SK-N-SH (cell line): ENCODE results near the gene TVP23C. TPM values are rescaled to one million over a fixed set of nuclear protein-coding genes. Genes with fewer than 3 reads are reported as not detected.

Experiments
- CTCF ChIA-PET: fragments of 300-600, 350-600 bp; formaldehyde crosslinking; extraction: SDS; loops from one replicate; lab custom pipeline; 2021; lab: Yijun Ruan, JAX
- POLR2A ChIA-PET: fragments of 350-600 bp; sonication (Branson Sonifier 250); formaldehyde crosslinking; extraction: SDS; loops from one replicate; lab custom pipeline; 2020; ENCODE audit warnings: antibody characterized with exemption, inconsistent platforms; lab: Yijun Ruan, JAX
- DNase-seq: peaks from one replicate; pipeline ENCODE4 v3.0.0; 2012
- H2AFZ ChIP-seq: fragments of 200-600 bp; sonication (generic); 2 replicates; pipeline ENCODE4 v1.8.1; 2016; ENCODE audit warnings: antibody characterized with exemption, mild to moderate bottlenecking, low read depth
- H3F3A ChIP-seq: fragments of 200-600 bp; sonication (generic); replicated peaks from 2 replicates; pipeline ENCODE3; 2016; ENCODE audit warnings: antibody characterized with exemption, mild to moderate bottlenecking; ENCODE audit not compliant: insufficient read depth
- H3K27ac ChIP-seq, 2 experiments: fragments of 200-500 bp in 1 of 2; fragments of 200-600 bp in 1 of 2; sonication (Bioruptor generic) in 1 of 2; sonication (generic), shearing (Covaris generic) in 1 of 2; 2 replicates each; pipeline versions ENCODE4 v1.5.1 to v1.6.1; 2014 to 2016; ENCODE audit warnings: low read depth in 2 of 2, inconsistent platforms in 1 of 2, low read length in 1 of 2, mild to moderate bottlenecking in 1 of 2, mixed read lengths in 1 of 2
- H3K27me3 ChIP-seq: fragments of 200-600 bp; sonication (generic), shearing (Covaris generic); 2 replicates; pipeline ENCODE4 v1.6.1; 2016; ENCODE audit warnings: mixed run types; ENCODE audit not compliant: insufficient read depth
- H3K36me3 ChIP-seq, 2 experiments: fragments of 200-500 bp in 1 of 2; fragments of 200-600 bp in 1 of 2; sonication (Bioruptor generic) in 1 of 2; sonication (generic) in 1 of 2; replicated peaks in 1 of 2; 2 replicates each; pipeline versions ENCODE3 to v1.5.1; 2014 to 2016; ENCODE audit warnings: low read length in 1 of 2, mild to moderate bottlenecking in 1 of 2; ENCODE audit not compliant: insufficient read depth in 2 of 2, control insufficient read depth in 1 of 2
- H3K4me1 ChIP-seq, 2 experiments: fragments of 200-500 bp in 1 of 2; fragments of 200-600 bp in 1 of 2; sonication (Bioruptor generic) in 1 of 2; sonication (generic), shearing (Covaris generic) in 1 of 2; 2 replicates each; pipeline versions ENCODE4 v1.5.1 to v1.6.1; 2014 to 2016; ENCODE audit warnings: low read depth in 1 of 2, low read length in 1 of 2, mixed run types in 1 of 2; ENCODE audit not compliant: insufficient read depth in 2 of 2, control insufficient read depth in 1 of 2
- H3K4me2 ChIP-seq: fragments of 200-600 bp; sonication (generic), shearing (Covaris generic); 2 replicates; pipeline ENCODE4 v1.6.1; 2017; ENCODE audit warnings: mixed run types
- H3K4me3 ChIP-seq, 2 experiments: fragments of 200-500 bp in 1 of 2; fragments of 200-600 bp in 1 of 2; sonication (Bioruptor generic) in 1 of 2; sonication (generic), shearing (Covaris generic) in 1 of 2; 2 replicates each; pipeline versions ENCODE4 v1.5.1 to v1.8.1; 2014 to 2016; ENCODE audit warnings: low read depth in 2 of 2, inconsistent platforms in 1 of 2, low read length in 1 of 2, mild to moderate bottlenecking in 1 of 2, mixed read lengths in 1 of 2, moderate library complexity in 1 of 2
- H3K79me2 ChIP-seq: fragments of 200-600 bp; sonication (generic); 2 replicates; pipeline ENCODE4 v1.8.1; 2017; ENCODE audit warnings: mild to moderate bottlenecking; ENCODE audit not compliant: insufficient read depth
- H3K9ac ChIP-seq: fragments of 200-600 bp; sonication (generic); 2 replicates; pipeline ENCODE4 v1.6.1; 2017; ENCODE audit warnings: mixed run types
- H3K9me2 ChIP-seq: fragments of 200-600 bp; sonication (generic); 2 replicates; pipeline ENCODE4 v1.6.1; 2017; ENCODE audit warnings: mixed run types
- H3K9me3 ChIP-seq: fragments of 200-600 bp; sonication (generic); 2 replicates; pipeline ENCODE4 v1.6.1; 2017; ENCODE audit warnings: mixed run types, mild to moderate bottlenecking, moderate library complexity
- H4K20me1 ChIP-seq: fragments of 200-600 bp; sonication (generic); 2 replicates; pipeline ENCODE4 v1.6.1; 2017; ENCODE audit warnings: mild to moderate bottlenecking, mixed run types; ENCODE audit not compliant: insufficient read depth
- CHD2 ChIP-seq: fragments of 150-350 bp; IDR thresholded peaks from 2 replicates; pipeline ENCODE4 v1.6.1; 2018; ENCODE audit warnings: low read length; ENCODE audit not compliant: partially characterized antibody
- CTCF ChIP-seq: fragments of 200-600 bp; sonication (generic); IDR thresholded peaks from 2 replicates; pipeline ENCODE4 v1.6.1; 2017; ENCODE audit warnings: antibody characterized with exemption, mild to moderate bottlenecking, moderate library complexity
- EP300 ChIP-seq, 2 experiments: IDR thresholded peaks; 2 replicates each; pipeline versions ENCODE4 v1.4.0 to v1.6.1; 2012; ENCODE audit warnings: borderline replicate concordance in 1 of 2, low read depth in 1 of 2, low read length in 1 of 2
- FOSL2 ChIP-seq: IDR thresholded peaks from 2 replicates; pipeline ENCODE4 v1.4.0; 2012; ENCODE audit warnings: low read depth, mild to moderate bottlenecking, moderate library complexity, borderline replicate concordance
- FOXJ3 ChIP-seq: sonication (generic); formaldehyde crosslinking; IDR thresholded peaks from 2 replicates; pipeline ENCODE4 v1.5.1; 2020; ENCODE audit warnings: mild to moderate bottlenecking, missing genetic modification reagents
- GABPA ChIP-seq: IDR thresholded peaks from 2 replicates; pipeline ENCODE4 v1.4.0; 2012; ENCODE audit warnings: low read depth, mild to moderate bottlenecking
- GATA2 ChIP-seq: sonication (generic); formaldehyde crosslinking; IDR thresholded peaks from 2 replicates; pipeline ENCODE4 v1.5.0; 2020; ENCODE audit warnings: mild to moderate bottlenecking, missing genetic modification reagents
- IRF3 ChIP-seq: fragments of 150-350 bp; IDR thresholded peaks from 2 replicates; pipeline ENCODE4 v1.6.1; 2016; ENCODE audit warnings: mild to moderate bottlenecking, low read depth, low read length
- MEF2A ChIP-seq: IDR thresholded peaks from 2 replicates; pipeline ENCODE4 v1.4.0; 2012; ENCODE audit warnings: low read depth, borderline replicate concordance
- NFIC ChIP-seq: IDR thresholded peaks from 2 replicates; pipeline ENCODE4 v1.4.0; 2012; ENCODE audit warnings: borderline replicate concordance
- NRF1 ChIP-seq: IDR thresholded peaks from 2 replicates; pipeline ENCODE4 v1.6.1; 2012; ENCODE audit warnings: low read depth, mild to moderate bottlenecking, low read length
- RFX5 ChIP-seq: IDR thresholded peaks from 2 replicates; pipeline ENCODE4 v1.6.1; 2012; ENCODE audit warnings: mild to moderate bottlenecking, improper control_type of control experiment, low read length
- TAF1 ChIP-seq: IDR thresholded peaks from 2 replicates; pipeline ENCODE4 v1.6.1; 2012; ENCODE audit warnings: low read depth, mild to moderate bottlenecking, low read length, moderate library complexity, borderline replicate concordance
- TCF12 ChIP-seq: IDR thresholded peaks from 2 replicates; pipeline ENCODE4 v1.4.0; 2012
- WGBS: methylation state at CpG from one replicate; pipeline ENCODE4 v1.1.6; 2017; ENCODE audit warnings: low lambda C conversion rate; 5-methylcytosine and 5-hydroxymethylcytosine counted together
- polyA plus RNA-seq, 3 experiments: library from polyadenylated mRNA; depleted of rRNA; stranded (reverse); fragments of >200 nt; gene quantifications; 2 replicates each; pipeline ENCODE4 v1.2.3, GENCODE V29; 2012
- TF ChIP-seq, protein P1 (sequence below): IDR thresholded peaks from 2 replicates; pipeline ENCODE4; 2012
- TF ChIP-seq, protein P2 (sequence below): IDR thresholded peaks from 2 replicates; pipeline ENCODE4 v1.6.1; 2012; ENCODE audit warnings: mild to moderate bottlenecking, low read depth, low read length, moderate library complexity

Gene TVP23C
- polyA plus RNA-seq, 1 of the 3 experiments (the other 2 are of a cell fraction), result 4.7 TPM

DNA sequence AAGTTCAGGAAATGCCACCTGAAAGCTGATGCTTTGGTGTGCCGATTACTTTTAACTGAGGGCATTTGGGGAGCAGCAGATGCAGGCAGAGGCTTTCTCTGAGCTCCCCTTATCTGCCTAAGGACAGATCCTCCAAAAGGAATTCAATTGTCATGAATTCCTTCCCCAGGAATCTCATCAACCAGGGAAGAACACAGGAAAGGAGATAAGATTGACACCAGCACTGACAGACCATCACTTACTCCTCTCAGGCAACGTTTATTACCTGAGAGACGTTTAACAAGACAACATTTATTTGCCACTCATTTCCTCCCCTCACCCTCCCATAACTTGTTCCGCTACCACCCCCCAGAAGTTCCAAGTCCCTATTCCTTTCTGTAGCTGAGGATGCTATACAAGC, 78.2 kb downstream of the TVP23C start:
- no peaks in the 10 kb centered on the region for H3K79me2 ChIP-seq
- H3F3A ChIP-seq, result no peaks in the 10 kb centered on the region
- H3K36me3 ChIP-seq, result peaks cover 0 to 7% of the 10 kb centered on the region in 2 experiments
- H3K27me3 ChIP-seq, result no peaks in the 10 kb centered on the region
- H3K4me2 ChIP-seq, result no peak overlapping the region
- no peak overlapping the region for H3K9ac ChIP-seq
- H3K9me3 ChIP-seq, result no peaks in the 10 kb centered on the region
- no peak overlapping the region for H3K4me3 ChIP-seq
- 71% methylated on average over 4 of the region's 4 CpGs for WGBS
- TF ChIP-seq TAF1 (no peak), TCF12 (no peak), NFIC (no peak), FOSL2 (no peak), NRF1 (no peak), GABPA (no peak), RFX5 (no peak)
- TF ChIP-seq, protein P1, sequence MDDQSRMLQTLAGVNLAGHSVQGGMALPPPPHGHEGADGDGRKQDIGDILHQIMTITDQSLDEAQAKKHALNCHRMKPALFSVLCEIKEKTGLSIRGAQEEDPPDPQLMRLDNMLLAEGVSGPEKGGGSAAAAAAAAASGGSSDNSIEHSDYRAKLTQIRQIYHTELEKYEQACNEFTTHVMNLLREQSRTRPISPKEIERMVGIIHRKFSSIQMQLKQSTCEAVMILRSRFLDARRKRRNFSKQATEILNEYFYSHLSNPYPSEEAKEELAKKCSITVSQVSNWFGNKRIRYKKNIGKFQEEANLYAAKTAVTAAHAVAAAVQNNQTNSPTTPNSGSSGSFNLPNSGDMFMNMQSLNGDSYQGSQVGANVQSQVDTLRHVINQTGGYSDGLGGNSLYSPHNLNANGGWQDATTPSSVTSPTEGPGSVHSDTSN, result no peak
- no peaks in the 10 kb centered on the region for H3K9me2 ChIP-seq
- POLR2A ChIA-PET, result no interaction called here
- H2AFZ ChIP-seq, result no peak overlapping the region
- no peak overlapping the region for H3K27ac ChIP-seq
- CTCF ChIA-PET, result interaction anchor here (1.4 kb wide), 1 partner anchor 18 kb away, joined by 7 read pairs; no protein-coding TSS in a partner anchor
- no peaks in the 10 kb centered on the region for H4K20me1 ChIP-seq
- peaks cover 2 to 4% of the 10 kb centered on the region in 2 experiments; a peak in 2 of 4 replicates for H3K4me1 ChIP-seq
- no peak for DNase-seq

DNA sequence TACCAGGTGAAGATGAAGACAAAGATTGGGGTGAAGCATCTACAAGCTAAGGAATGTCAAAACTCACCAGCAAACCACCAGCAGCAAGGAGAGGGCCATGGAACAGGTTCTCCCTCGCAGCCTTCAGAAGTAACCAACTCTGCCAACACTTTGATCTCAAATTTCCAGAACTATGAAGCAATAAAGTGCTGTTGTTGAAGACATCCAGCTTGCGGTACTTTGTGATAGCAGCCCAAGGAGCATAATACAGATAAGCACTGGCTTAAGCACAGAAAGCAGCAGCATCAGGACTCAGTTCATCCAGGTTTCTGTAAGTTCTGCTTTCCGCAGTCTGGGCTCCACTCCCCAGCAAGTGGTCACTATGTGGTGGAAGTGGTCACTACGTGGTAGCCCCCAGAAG, 79.9 kb downstream of the TVP23C start:
- TF ChIP-seq, protein P2, sequence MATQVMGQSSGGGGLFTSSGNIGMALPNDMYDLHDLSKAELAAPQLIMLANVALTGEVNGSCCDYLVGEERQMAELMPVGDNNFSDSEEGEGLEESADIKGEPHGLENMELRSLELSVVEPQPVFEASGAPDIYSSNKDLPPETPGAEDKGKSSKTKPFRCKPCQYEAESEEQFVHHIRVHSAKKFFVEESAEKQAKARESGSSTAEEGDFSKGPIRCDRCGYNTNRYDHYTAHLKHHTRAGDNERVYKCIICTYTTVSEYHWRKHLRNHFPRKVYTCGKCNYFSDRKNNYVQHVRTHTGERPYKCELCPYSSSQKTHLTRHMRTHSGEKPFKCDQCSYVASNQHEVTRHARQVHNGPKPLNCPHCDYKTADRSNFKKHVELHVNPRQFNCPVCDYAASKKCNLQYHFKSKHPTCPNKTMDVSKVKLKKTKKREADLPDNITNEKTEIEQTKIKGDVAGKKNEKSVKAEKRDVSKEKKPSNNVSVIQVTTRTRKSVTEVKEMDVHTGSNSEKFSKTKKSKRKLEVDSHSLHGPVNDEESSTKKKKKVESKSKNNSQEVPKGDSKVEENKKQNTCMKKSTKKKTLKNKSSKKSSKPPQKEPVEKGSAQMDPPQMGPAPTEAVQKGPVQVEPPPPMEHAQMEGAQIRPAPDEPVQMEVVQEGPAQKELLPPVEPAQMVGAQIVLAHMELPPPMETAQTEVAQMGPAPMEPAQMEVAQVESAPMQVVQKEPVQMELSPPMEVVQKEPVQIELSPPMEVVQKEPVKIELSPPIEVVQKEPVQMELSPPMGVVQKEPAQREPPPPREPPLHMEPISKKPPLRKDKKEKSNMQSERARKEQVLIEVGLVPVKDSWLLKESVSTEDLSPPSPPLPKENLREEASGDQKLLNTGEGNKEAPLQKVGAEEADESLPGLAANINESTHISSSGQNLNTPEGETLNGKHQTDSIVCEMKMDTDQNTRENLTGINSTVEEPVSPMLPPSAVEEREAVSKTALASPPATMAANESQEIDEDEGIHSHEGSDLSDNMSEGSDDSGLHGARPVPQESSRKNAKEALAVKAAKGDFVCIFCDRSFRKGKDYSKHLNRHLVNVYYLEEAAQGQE, result no peak
- TF ChIP-seq IRF3 (no peak), EP300 (IDR thresholded peaks at IDR 0.05; ENCODE audit: borderline replicate concordance in 1 of 2, low read depth in 1 of 2, low read length in 1 of 2) (no peak), MEF2A (no peak), TAF1 (no peak), FOXJ3 (CRISPR knock-in tag) (no peak), CHD2 (no peak), CTCF (no peak), TCF12 (no peak), GATA2 (CRISPR knock-in tag) (no peak)
- H3K79me2 ChIP-seq, result no peaks in the 10 kb centered on the region
- no peak overlapping the region for H3K9ac ChIP-seq
- H3K27ac ChIP-seq, result no peak overlapping the region
- WGBS, result 100% methylated on average over 2 of the region's 4 CpGs
- peaks cover 0 to 7% of the 10 kb centered on the region in 2 experiments for H3K36me3 ChIP-seq
- no peaks in the 10 kb centered on the region for H3K9me3 ChIP-seq
- H4K20me1 ChIP-seq, result no peaks in the 10 kb centered on the region
- ChIA-PET POLR2A (no interaction called here), CTCF (interaction anchor here (0.9 to 1.0 kb wide), 2 partner anchors 9 to 270 kb away, joined by 3 read pairs; no protein-coding TSS in a partner anchor)
- no peak overlapping the region for H3K4me3 ChIP-seq
- H3K4me1 ChIP-seq, result peaks cover 10% of the 10 kb centered on the region in 2 experiments; a peak in 3 of 4 replicates
- no peaks in the 10 kb centered on the region for H3K27me3 ChIP-seq
- H3K4me2 ChIP-seq, result no peak overlapping the region
- no peak overlapping the region for H2AFZ ChIP-seq
- H3F3A ChIP-seq, result no peaks in the 10 kb centered on the region
- H3K9me2 ChIP-seq, result no peaks in the 10 kb centered on the region
- no peak for DNase-seq
